ENCODE results near the gene GGA1. TPM values are rescaled to one million over a fixed set of nuclear protein-coding genes. Genes with fewer than 3 reads are reported as not detected.

The GGA1 gene
- total and polyA plus RNA-seq, 9 of the 15 experiments (the other 6 are each of a cell fraction or from before 2014, with no cell fraction given): 1.5 to 69.5 (median 31.6) TPM

DNA sequence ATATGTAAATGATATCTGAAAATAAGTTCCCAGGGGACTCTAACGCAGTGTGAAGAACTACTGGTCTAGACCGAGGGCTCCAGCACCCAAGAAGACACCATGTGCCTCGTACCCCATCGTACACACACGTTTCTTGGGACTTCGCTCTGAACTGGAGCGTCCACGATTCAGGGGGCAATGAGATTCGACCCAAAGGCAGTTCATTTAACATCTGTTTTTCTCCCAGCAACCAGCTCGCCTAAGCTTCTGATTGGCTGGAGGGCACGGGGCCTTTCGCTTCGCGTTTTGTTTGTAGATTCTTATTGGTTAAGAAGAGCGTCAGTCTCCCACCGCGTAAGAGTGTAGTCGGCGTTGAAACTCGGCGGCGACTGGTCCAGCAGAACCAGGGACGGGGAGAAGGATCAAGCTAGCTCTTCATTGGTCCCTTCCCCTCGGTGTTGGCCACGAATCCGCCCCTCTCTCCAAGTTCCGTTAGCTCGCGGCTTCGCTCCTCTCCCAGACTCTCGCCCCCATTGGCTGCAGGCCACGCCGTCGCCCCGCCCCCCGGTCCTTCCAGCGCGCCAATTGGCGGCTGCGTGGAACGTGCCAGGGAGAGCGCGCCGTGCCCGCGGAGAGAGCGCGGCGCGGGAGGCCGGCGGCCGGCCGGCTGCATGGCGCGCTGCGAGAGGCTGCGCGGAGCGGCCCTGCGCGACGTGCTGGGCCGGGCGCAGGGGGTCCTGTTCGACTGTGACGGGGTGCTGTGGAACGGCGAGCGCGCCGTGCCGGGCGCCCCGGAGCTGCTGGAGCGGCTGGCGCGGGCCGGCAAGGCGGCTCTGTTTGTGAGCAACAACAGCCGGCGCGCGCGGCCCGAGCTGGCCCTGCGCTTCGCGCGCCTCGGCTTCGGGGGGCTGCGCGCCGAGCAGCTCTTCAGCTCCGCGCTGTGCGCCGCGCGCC is 49.8 kb downstream of the GGA1 start, which contains the start of gene PDXP (continued):
- TF ChIP-seq, protein P1, sequence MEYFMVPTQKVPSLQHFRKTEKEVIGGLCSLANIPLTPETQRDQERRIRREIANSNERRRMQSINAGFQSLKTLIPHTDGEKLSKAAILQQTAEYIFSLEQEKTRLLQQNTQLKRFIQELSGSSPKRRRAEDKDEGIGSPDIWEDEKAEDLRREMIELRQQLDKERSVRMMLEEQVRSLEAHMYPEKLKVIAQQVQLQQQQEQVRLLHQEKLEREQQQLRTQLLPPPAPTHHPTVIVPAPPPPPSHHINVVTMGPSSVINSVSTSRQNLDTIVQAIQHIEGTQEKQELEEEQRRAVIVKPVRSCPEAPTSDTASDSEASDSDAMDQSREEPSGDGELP (CRISPR knock-in tag; IDR thresholded peaks at IDR 0.05; ENCODE audit: borderline replicate concordance): peak; percentile 70; the same call in 1 of the 2 replicates
- peak; percentile 97 for TF ChIP-seq RFX5 (IDR thresholded peaks at IDR 0.05; ENCODE audit: low read depth, low read length)
- no peak for TF ChIP-seq SRSF1 (IDR thresholded peaks at IDR 0.05; ENCODE audit: low read depth, low read length)
- TF ChIP-seq SMARCC2 (IDR thresholded peaks at IDR 0.05; ENCODE audit: low read depth): no peak
- TF ChIP-seq CAMTA2 (CRISPR knock-in tag; conservative IDR thresholded peaks at IDR 0.05): no peak
- TF ChIP-seq, protein P2, sequence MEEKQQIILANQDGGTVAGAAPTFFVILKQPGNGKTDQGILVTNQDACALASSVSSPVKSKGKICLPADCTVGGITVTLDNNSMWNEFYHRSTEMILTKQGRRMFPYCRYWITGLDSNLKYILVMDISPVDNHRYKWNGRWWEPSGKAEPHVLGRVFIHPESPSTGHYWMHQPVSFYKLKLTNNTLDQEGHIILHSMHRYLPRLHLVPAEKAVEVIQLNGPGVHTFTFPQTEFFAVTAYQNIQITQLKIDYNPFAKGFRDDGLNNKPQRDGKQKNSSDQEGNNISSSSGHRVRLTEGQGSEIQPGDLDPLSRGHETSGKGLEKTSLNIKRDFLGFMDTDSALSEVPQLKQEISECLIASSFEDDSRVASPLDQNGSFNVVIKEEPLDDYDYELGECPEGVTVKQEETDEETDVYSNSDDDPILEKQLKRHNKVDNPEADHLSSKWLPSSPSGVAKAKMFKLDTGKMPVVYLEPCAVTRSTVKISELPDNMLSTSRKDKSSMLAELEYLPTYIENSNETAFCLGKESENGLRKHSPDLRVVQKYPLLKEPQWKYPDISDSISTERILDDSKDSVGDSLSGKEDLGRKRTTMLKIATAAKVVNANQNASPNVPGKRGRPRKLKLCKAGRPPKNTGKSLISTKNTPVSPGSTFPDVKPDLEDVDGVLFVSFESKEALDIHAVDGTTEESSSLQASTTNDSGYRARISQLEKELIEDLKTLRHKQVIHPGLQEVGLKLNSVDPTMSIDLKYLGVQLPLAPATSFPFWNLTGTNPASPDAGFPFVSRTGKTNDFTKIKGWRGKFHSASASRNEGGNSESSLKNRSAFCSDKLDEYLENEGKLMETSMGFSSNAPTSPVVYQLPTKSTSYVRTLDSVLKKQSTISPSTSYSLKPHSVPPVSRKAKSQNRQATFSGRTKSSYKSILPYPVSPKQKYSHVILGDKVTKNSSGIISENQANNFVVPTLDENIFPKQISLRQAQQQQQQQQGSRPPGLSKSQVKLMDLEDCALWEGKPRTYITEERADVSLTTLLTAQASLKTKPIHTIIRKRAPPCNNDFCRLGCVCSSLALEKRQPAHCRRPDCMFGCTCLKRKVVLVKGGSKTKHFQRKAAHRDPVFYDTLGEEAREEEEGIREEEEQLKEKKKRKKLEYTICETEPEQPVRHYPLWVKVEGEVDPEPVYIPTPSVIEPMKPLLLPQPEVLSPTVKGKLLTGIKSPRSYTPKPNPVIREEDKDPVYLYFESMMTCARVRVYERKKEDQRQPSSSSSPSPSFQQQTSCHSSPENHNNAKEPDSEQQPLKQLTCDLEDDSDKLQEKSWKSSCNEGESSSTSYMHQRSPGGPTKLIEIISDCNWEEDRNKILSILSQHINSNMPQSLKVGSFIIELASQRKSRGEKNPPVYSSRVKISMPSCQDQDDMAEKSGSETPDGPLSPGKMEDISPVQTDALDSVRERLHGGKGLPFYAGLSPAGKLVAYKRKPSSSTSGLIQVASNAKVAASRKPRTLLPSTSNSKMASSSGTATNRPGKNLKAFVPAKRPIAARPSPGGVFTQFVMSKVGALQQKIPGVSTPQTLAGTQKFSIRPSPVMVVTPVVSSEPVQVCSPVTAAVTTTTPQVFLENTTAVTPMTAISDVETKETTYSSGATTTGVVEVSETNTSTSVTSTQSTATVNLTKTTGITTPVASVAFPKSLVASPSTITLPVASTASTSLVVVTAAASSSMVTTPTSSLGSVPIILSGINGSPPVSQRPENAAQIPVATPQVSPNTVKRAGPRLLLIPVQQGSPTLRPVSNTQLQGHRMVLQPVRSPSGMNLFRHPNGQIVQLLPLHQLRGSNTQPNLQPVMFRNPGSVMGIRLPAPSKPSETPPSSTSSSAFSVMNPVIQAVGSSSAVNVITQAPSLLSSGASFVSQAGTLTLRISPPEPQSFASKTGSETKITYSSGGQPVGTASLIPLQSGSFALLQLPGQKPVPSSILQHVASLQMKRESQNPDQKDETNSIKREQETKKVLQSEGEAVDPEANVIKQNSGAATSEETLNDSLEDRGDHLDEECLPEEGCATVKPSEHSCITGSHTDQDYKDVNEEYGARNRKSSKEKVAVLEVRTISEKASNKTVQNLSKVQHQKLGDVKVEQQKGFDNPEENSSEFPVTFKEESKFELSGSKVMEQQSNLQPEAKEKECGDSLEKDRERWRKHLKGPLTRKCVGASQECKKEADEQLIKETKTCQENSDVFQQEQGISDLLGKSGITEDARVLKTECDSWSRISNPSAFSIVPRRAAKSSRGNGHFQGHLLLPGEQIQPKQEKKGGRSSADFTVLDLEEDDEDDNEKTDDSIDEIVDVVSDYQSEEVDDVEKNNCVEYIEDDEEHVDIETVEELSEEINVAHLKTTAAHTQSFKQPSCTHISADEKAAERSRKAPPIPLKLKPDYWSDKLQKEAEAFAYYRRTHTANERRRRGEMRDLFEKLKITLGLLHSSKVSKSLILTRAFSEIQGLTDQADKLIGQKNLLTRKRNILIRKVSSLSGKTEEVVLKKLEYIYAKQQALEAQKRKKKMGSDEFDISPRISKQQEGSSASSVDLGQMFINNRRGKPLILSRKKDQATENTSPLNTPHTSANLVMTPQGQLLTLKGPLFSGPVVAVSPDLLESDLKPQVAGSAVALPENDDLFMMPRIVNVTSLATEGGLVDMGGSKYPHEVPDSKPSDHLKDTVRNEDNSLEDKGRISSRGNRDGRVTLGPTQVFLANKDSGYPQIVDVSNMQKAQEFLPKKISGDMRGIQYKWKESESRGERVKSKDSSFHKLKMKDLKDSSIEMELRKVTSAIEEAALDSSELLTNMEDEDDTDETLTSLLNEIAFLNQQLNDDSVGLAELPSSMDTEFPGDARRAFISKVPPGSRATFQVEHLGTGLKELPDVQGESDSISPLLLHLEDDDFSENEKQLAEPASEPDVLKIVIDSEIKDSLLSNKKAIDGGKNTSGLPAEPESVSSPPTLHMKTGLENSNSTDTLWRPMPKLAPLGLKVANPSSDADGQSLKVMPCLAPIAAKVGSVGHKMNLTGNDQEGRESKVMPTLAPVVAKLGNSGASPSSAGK (IDR thresholded peaks at IDR 0.05): peak; percentile 77
- peak; percentile 97 for TF ChIP-seq FOS (IDR thresholded peaks at IDR 0.05; ENCODE audit: extremely low read depth, insufficient read length)
- no peak for TF ChIP-seq ZNF584 (CRISPR knock-in tag; IDR thresholded peaks at IDR 0.05; ENCODE audit: low read depth)
- no peak for TF ChIP-seq ZNF354B (CRISPR knock-in tag; IDR thresholded peaks at IDR 0.05)
- TF ChIP-seq, protein P3, sequence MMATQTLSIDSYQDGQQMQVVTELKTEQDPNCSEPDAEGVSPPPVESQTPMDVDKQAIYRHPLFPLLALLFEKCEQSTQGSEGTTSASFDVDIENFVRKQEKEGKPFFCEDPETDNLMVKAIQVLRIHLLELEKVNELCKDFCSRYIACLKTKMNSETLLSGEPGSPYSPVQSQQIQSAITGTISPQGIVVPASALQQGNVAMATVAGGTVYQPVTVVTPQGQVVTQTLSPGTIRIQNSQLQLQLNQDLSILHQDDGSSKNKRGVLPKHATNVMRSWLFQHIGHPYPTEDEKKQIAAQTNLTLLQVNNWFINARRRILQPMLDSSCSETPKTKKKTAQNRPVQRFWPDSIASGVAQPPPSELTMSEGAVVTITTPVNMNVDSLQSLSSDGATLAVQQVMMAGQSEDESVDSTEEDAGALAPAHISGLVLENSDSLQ (IDR thresholded peaks at IDR 0.05): peak; percentile 100
- no peak for TF ChIP-seq PTRF (tag; IDR thresholded peaks at IDR 0.05)
- TF ChIP-seq RBM39 (optimal IDR thresholded peaks at IDR 0.05; ENCODE audit: low read depth, low read length): no peak
- no peak for TF ChIP-seq U2AF1 (optimal IDR thresholded peaks at IDR 0.05; ENCODE audit: low read depth, low read length)

Data from K562 (cell line).